ENCODE measurements around the gene CENPF.

GRCh38 chr1:214602764-214603657 lies at the start of gene CENPF:
- TF ChIP-seq SP1 (IDR thresholded peaks at IDR 0.05) (no peak), SP1 (CRISPR knock-in tag; IDR thresholded peaks at IDR 0.05) (peak; percentile 28; the same call in 1 of the 2 replicates), ZBTB33 (CRISPR knock-in tag; IDR thresholded peaks at IDR 0.05) (no peak), ZFX (CRISPR knock-in tag; IDR thresholded peaks at IDR 0.05; ENCODE audit: low read depth) (peak; percentile 59)
